ENCODE results near the gene CSRNP3. TPM values are rescaled to one million over a fixed set of nuclear protein-coding genes. Genes with fewer than 3 reads are reported as not detected.

Gene CSRNP3
- total and polyA plus RNA-seq, 2 donors (not counting 1 experiment from before 2014, with no cell fraction given) = not detected

DNA sequence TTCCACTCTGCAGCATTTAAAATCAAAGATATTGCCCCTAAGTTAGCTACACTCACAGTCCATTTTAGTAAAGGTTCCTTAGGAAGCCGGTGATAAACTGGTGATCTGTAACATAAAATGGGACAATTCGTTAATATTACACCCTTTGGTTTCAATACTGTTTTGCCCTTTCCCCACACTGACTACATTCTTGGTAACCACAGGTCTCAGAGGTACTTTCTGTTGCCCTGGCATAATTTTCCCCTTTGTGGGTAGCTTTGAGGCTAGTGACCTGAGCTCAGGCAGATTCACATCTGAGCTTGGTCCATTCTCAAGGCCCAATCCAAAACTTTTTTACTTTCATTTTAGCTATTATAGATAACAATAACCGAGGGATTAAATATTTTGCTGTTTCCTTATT lies 32.9 kb upstream of the CSRNP3 start:
- 50% methylated on average over 1 of the region's 3 CpGs for WGBS (ENCODE audit: insufficient coverage)

GRCh38 chr2:165440367-165440766 lies 29.1 kb upstream of the CSRNP3 start:
- ATAC-seq (ENCODE audit: low read depth) = no peak
- Histone ChIP-seq H3K4me3 (ENCODE audit: control extremely low read depth in 1 of 5, extremely low read depth in 1 of 5, insufficient read depth in 1 of 5, low read depth in 2 of 5, low read length in 4 of 5) (no peak overlapping the region), H3K36me3 (replicated peaks in 1 of 2; ENCODE audit: control extremely low read depth in 1 of 2, control insufficient read depth in 1 of 2, extremely low read depth in 1 of 2, insufficient read depth in 2 of 2, low read length in 1 of 2) (no peaks in the 10 kb centered on the region), H3K9me3 (ENCODE audit: control extremely low read depth in 1 of 3, control insufficient read depth in 2 of 3, insufficient read depth in 1 of 3, low read length in 2 of 3) (no peaks in the 10 kb centered on the region), H3K4me2 (replicated peaks; ENCODE audit: low read depth, low read length, poor library complexity, severe bottlenecking) (no peak overlapping the region), H3K27me3 (replicated peaks in 1 of 4; ENCODE audit: control extremely low read depth in 1 of 4, control insufficient read depth in 3 of 4, insufficient read depth in 4 of 4, low read length in 3 of 4) (no peaks in the 10 kb centered on the region), H3K79me2 (ENCODE audit: control insufficient read depth, insufficient read depth, low read length) (no peaks in the 10 kb centered on the region), H3K9ac (ENCODE audit: low read length) (no peak overlapping the region), H4K20me1 (ENCODE audit: control insufficient read depth, insufficient read depth, low read length, poor library complexity, severe bottlenecking) (no peaks in the 10 kb centered on the region), H3K27ac (ENCODE audit: low read length in 2 of 2) (no peak overlapping the region), H3K4me1 (ENCODE audit: control insufficient read depth in 2 of 2, insufficient read depth in 2 of 2, low read length in 2 of 2) (no peaks in the 10 kb centered on the region), H2AFZ (ENCODE audit: insufficient read depth, low read depth, low read length, poor library complexity, severe bottlenecking) (no peak overlapping the region)
- Mint-ChIP-seq H3K27ac (no peak overlapping the region), H3K4me3 (no peak overlapping the region), H3K4me1 (no peaks in the 10 kb centered on the region), H3K9me3 (ENCODE audit: insufficient read depth) (no peaks in the 10 kb centered on the region), H3K27me3 (no peaks in the 10 kb centered on the region)
- no peak for DNase-seq
- no peak for TF ChIP-seq EZH2 (IDR thresholded peaks at IDR 0.05; ENCODE audit: borderline replicate concordance, insufficient read depth, low read depth, low read length, poor library complexity, severe bottlenecking)
- TF ChIP-seq, protein P1, sequence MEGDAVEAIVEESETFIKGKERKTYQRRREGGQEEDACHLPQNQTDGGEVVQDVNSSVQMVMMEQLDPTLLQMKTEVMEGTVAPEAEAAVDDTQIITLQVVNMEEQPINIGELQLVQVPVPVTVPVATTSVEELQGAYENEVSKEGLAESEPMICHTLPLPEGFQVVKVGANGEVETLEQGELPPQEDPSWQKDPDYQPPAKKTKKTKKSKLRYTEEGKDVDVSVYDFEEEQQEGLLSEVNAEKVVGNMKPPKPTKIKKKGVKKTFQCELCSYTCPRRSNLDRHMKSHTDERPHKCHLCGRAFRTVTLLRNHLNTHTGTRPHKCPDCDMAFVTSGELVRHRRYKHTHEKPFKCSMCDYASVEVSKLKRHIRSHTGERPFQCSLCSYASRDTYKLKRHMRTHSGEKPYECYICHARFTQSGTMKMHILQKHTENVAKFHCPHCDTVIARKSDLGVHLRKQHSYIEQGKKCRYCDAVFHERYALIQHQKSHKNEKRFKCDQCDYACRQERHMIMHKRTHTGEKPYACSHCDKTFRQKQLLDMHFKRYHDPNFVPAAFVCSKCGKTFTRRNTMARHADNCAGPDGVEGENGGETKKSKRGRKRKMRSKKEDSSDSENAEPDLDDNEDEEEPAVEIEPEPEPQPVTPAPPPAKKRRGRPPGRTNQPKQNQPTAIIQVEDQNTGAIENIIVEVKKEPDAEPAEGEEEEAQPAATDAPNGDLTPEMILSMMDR (IDR thresholded peaks at IDR 0.05) = no peak
- ChIA-PET CTCF (interaction anchor here (1.7 kb wide), 1 partner anchor 8 kb away, joined by 4 read pairs; no protein-coding TSS in a partner anchor), POLR2A (no interaction called here)
- WGBS (ENCODE audit: insufficient coverage) = no CpG with 5 or more reads among the region's 1 CpG
- intact Hi-C loops (cut with micrococcal nuclease) = no loop called here

More for the DNA sequence above, 32.9 kb upstream of the CSRNP3 start:
- Mint-ChIP-seq H3K4me1 (no peaks in the 10 kb centered on the region), H3K9me3 (ENCODE audit: insufficient read depth) (no peaks in the 10 kb centered on the region), H3K27ac (no peak overlapping the region), H3K27me3 (no peaks in the 10 kb centered on the region), H3K4me3 (no peak overlapping the region)
- POLR2A ChIA-PET = no interaction called here
- TF ChIP-seq, protein P1 (IDR thresholded peaks at IDR 0.05) = no peak
- no peak for TF ChIP-seq EZH2 (IDR thresholded peaks at IDR 0.05; ENCODE audit: borderline replicate concordance, insufficient read depth, low read depth, low read length, poor library complexity, severe bottlenecking)
- Histone ChIP-seq H3K36me3 (replicated peaks in 1 of 2; ENCODE audit: control extremely low read depth in 1 of 2, control insufficient read depth in 1 of 2, extremely low read depth in 1 of 2, insufficient read depth in 2 of 2, low read length in 1 of 2) (no peaks in the 10 kb centered on the region), H3K27ac (ENCODE audit: low read length in 2 of 2) (no peak overlapping the region), H3K9ac (ENCODE audit: low read length) (no peak overlapping the region), H3K4me1 (ENCODE audit: control insufficient read depth in 2 of 2, insufficient read depth in 2 of 2, low read length in 2 of 2) (no peaks in the 10 kb centered on the region), H3K27me3 (replicated peaks in 1 of 4; ENCODE audit: control extremely low read depth in 1 of 4, control insufficient read depth in 3 of 4, insufficient read depth in 4 of 4, low read length in 3 of 4) (no peaks in the 10 kb centered on the region), H3K4me2 (replicated peaks; ENCODE audit: low read depth, low read length, poor library complexity, severe bottlenecking) (no peak overlapping the region), H3K4me3 (ENCODE audit: control extremely low read depth in 1 of 5, extremely low read depth in 1 of 5, insufficient read depth in 1 of 5, low read depth in 2 of 5, low read length in 4 of 5) (no peak overlapping the region), H2AFZ (ENCODE audit: insufficient read depth, low read depth, low read length, poor library complexity, severe bottlenecking) (no peak overlapping the region), H3K9me3 (ENCODE audit: control extremely low read depth in 1 of 3, control insufficient read depth in 2 of 3, insufficient read depth in 1 of 3, low read length in 2 of 3) (no peaks in the 10 kb centered on the region), H3K79me2 (ENCODE audit: control insufficient read depth, insufficient read depth, low read length) (no peaks in the 10 kb centered on the region), H4K20me1 (ENCODE audit: control insufficient read depth, insufficient read depth, low read length, poor library complexity, severe bottlenecking) (no peaks in the 10 kb centered on the region)
- ATAC-seq (ENCODE audit: low read depth) (no peak), DNase-seq (no peak)
- intact Hi-C loops (cut with micrococcal nuclease) = no loop called here
- CTCF ChIA-PET = interaction anchor here (0.6 kb wide), 1 partner anchor 13 kb away, joined by 3 read pairs; no protein-coding TSS in a partner anchor
